ENCODE results near the gene ISM1.
"Not testable (repeated sequence)": the region's sequence is repeated elsewhere in the genome, so short reads cannot be mapped to it uniquely, and the experiment has no call there.

ISM1 gene

GRCh38 chr20:13229538-13229937 is 8.5 kb downstream of the ISM1 start:
- H3K27me3 Mint-ChIP-seq (ENCODE audit: low read depth), result no peaks in the 10 kb centered on the region
- TF ChIP-seq CTCF (IDR thresholded peaks at IDR 0.05; ENCODE audit: unreplicated experiment in 3 of 3), result no peak
- no peak overlapping the region for H3K4me3 Mint-ChIP-seq
- no peaks in the 10 kb centered on the region for H3K4me1 Mint-ChIP-seq
- peaks cover 11% of the 10 kb centered on the region for H3K9me3 Mint-ChIP-seq
- H3K27ac Mint-ChIP-seq, result no peak overlapping the region
- peaks cover 10% of the 10 kb centered on the region for H3K36me3 Mint-ChIP-seq (ENCODE audit: low read depth)

- H3K36me3 Mint-ChIP-seq (ENCODE audit: low read depth), result peaks cover 10% of the 10 kb centered on the region
- H3K9me3 Mint-ChIP-seq, result peaks cover 11% of the 10 kb centered on the region
- no peak for TF ChIP-seq CTCF (IDR thresholded peaks at IDR 0.05; ENCODE audit: unreplicated experiment in 3 of 3)
- H3K27me3 Mint-ChIP-seq (ENCODE audit: low read depth), result no peaks in the 10 kb centered on the region
- H3K27ac Mint-ChIP-seq, result no peak overlapping the region
- H3K4me1 Mint-ChIP-seq, result no peaks in the 10 kb centered on the region
- no peak overlapping the region for H3K4me3 Mint-ChIP-seq
Measured at GRCh38 chr20:13231031-13231752, 10.1 kb downstream of the ISM1 start.

GRCh38 chr20:13232999-13233398 is 11.9 kb downstream of the ISM1 start:
- Mint-ChIP-seq H3K4me1 (no peaks in the 10 kb centered on the region), H3K27me3 (ENCODE audit: low read depth) (no peaks in the 10 kb centered on the region), H3K27ac (no peak overlapping the region), H3K4me3 (no peak overlapping the region), H3K36me3 (ENCODE audit: low read depth) (peaks cover 8% of the 10 kb centered on the region), H3K9me3 (peaks cover 11% of the 10 kb centered on the region)
- TF ChIP-seq CTCF (IDR thresholded peaks at IDR 0.05; ENCODE audit: unreplicated experiment in 3 of 3), result no peak

GRCh38 chr20:13234961-13235360 is 13.9 kb downstream of the ISM1 start:
- no peaks in the 10 kb centered on the region for H3K9me3 Mint-ChIP-seq
- TF ChIP-seq CTCF (IDR thresholded peaks at IDR 0.05; ENCODE audit: unreplicated experiment in 3 of 3), result no peak

GRCh38 chr20:13236360-13236759 is 15.3 kb downstream of the ISM1 start:
- H3K36me3 Mint-ChIP-seq (ENCODE audit: low read depth); H3K4me3 Mint-ChIP-seq; H3K4me1 Mint-ChIP-seq; H3K27ac Mint-ChIP-seq; H3K27me3 Mint-ChIP-seq (ENCODE audit: low read depth); H3K9me3 Mint-ChIP-seq: not testable (repeated sequence)

More at GRCh38 chr20:13234961-13235360, 13.9 kb downstream of the ISM1 start:
- H3K4me1 Mint-ChIP-seq, result no peaks in the 10 kb centered on the region
- H3K4me3 Mint-ChIP-seq, result no peak overlapping the region
- no peak overlapping the region for H3K27ac Mint-ChIP-seq
- H3K36me3 Mint-ChIP-seq (ENCODE audit: low read depth), result no peaks in the 10 kb centered on the region
- H3K27me3 Mint-ChIP-seq (ENCODE audit: low read depth), result no peaks in the 10 kb centered on the region

GRCh38 chr20:13236990-13237720 is 16.1 kb downstream of the ISM1 start:
- Mint-ChIP-seq H3K4me3 (no peak overlapping the region), H3K27ac (peak overlapping the region in 1 of 3 experiments; percentile 1), H3K27me3 (ENCODE audit: low read depth) (no peaks in the 10 kb centered on the region), H3K9me3 (no peaks in the 10 kb centered on the region), H3K4me1 (no peaks in the 10 kb centered on the region), H3K36me3 (ENCODE audit: low read depth) (no peaks in the 10 kb centered on the region)
- TF ChIP-seq CTCF (IDR thresholded peaks at IDR 0.05; ENCODE audit: unreplicated experiment in 3 of 3), result no peak
